ENCODE results near the gene LPP. TPM values are rescaled to one million over a fixed set of nuclear protein-coding genes. Genes with fewer than 3 reads are reported as not detected.

The LPP gene
- total RNA-seq, 1 donor from 2014 or later = 96.7 TPM

GRCh38 chr3:188577539-188577938 is 423.6 kb downstream of the LPP start:
- DNase-seq (ENCODE audit: extremely low spot score, unreplicated experiment) = no peak
- Mint-ChIP-seq H3K9me3 (no peaks in the 10 kb centered on the region), H3K4me1 (ENCODE audit: unreplicated experiment) (peaks cover 21% of the 10 kb centered on the region), H3K4me3 (no peak overlapping the region), H3K27ac (no peak overlapping the region), H3K27me3 (no peaks in the 10 kb centered on the region), H3K36me3 (peaks cover 6% of the 10 kb centered on the region)
- TF ChIP-seq CTCF (conservative IDR thresholded peaks at IDR 0.05) = no peak

DNA sequence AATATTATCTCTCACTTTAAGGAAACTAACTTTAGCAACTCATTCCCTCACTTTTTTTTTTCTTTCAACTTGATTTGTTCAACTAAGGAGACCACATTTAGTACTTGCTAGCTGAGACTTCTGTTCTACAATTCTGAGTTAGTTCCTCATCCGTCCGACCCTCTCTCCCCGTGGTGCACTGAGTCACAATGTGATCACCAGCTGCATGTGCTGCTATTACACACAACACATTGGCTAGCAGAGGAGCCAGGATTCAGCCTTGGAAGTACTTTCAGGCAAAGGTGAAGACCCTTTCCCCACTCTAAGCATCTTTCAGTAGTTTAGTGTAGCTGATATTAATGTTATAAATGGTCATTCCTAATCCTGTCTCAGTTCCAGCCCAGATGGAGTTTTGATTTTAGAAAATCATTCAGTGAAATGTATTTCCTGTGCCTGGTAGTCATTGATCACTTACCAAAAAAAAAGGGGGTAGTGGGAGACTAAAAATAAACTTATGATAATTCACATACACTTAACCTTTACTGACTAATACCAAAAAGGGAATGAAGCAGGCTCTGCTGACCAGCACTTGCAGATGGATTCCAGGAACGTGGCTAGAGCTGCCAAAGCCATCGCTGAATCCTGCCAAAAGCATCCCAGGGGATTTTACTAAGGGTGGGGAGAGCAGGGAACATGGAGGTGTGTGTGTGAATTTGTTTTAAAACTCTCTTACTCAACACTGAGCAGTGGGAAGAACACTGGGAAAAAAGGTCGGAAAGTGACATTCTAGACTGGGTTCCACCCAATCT is 424.8 kb downstream of the LPP start:
- Mint-ChIP-seq H3K4me3 (no peak overlapping the region), H3K36me3 (peaks cover 6% of the 10 kb centered on the region), H3K27me3 (no peaks in the 10 kb centered on the region), H3K9me3 (no peaks in the 10 kb centered on the region), H3K4me1 (ENCODE audit: unreplicated experiment) (peaks cover 16% of the 10 kb centered on the region), H3K27ac (no peak overlapping the region)
- DNase-seq (ENCODE audit: extremely low spot score, unreplicated experiment) = no peak
- no peak for TF ChIP-seq CTCF (conservative IDR thresholded peaks at IDR 0.05)

DNA sequence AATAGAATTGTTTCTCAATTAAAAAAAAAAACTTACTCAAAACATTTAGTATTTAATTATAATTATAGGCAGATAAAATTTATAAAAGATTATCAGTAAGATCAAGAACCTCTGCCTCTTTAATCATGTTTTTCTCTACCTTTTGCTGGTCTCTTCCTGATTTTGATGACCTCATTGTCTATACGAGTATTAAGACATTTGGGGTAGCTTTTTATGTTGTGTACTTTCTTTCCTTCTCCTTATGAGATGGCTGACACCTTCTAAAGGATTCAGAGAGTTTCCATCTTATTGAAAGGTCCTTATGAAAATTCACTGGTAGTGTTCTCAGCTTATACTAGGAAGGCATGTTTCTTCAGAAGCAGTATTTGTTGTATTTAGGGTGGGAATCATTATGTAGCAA is 426.3 kb downstream of the LPP start:
- H3K27ac Mint-ChIP-seq = no peak overlapping the region
- no peak for TF ChIP-seq CTCF (conservative IDR thresholded peaks at IDR 0.05)
- H3K36me3 Mint-ChIP-seq = peaks cover 6% of the 10 kb centered on the region
- no peak for DNase-seq (ENCODE audit: extremely low spot score, unreplicated experiment)
- H3K4me1 Mint-ChIP-seq (ENCODE audit: unreplicated experiment) = peaks cover 16% of the 10 kb centered on the region
- no peaks in the 10 kb centered on the region for H3K9me3 Mint-ChIP-seq
- no peaks in the 10 kb centered on the region for H3K27me3 Mint-ChIP-seq
- no peak overlapping the region for H3K4me3 Mint-ChIP-seq

DNA sequence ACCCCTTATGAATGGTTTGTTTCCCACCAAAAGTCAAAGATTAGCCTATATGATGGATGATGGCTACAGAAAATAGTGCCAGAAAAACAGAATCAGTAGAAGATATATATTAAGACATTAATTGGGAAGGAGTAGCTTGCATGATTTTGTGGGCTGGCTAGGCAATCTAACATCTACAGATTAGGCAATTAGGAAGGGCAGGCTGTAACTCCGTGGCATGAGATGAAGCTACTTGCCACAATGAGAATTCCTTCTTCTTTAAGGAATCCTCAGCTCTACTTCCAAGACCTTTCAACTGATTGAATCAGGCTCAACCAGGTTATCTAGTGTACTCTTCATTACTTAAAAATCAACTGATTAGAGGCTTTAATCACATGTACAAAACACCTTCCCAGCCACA is 426.7 kb downstream of the LPP start:
- Mint-ChIP-seq H3K4me1 (ENCODE audit: unreplicated experiment) (peaks cover 18% of the 10 kb centered on the region), H3K36me3 (peaks cover 6% of the 10 kb centered on the region), H3K9me3 (no peaks in the 10 kb centered on the region), H3K27me3 (no peaks in the 10 kb centered on the region), H3K27ac (no peak overlapping the region), H3K4me3 (no peak overlapping the region)
- no peak for TF ChIP-seq CTCF (conservative IDR thresholded peaks at IDR 0.05)
- no peak for DNase-seq (ENCODE audit: extremely low spot score, unreplicated experiment)

DNA sequence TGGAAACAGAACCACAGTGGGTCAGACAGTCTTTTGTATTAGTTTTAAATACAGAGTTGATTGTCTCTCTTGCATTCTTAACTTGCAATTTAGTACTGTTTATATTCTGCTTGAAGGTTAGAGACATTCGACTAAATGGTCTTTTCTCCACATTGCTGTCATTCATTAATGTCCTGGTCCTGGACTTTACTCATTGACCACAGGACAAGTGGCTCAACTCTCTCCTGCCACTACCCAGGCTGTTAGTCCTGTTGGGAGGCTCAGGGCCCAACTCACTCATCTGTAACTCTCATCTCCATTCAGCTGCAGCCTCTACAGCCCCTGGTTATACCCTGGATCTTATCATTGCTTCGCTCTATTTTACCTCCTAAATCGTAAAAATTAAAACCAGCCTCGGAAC is 427.4 kb downstream of the LPP start:
- no peak for DNase-seq (ENCODE audit: extremely low spot score, unreplicated experiment)
- Mint-ChIP-seq H3K4me1 (ENCODE audit: unreplicated experiment) (peaks cover 18% of the 10 kb centered on the region), H3K36me3 (peaks cover 6% of the 10 kb centered on the region), H3K27ac (no peak overlapping the region), H3K9me3 (no peaks in the 10 kb centered on the region), H3K4me3 (no peak overlapping the region), H3K27me3 (no peaks in the 10 kb centered on the region)
- no peak for TF ChIP-seq CTCF (conservative IDR thresholded peaks at IDR 0.05)

All from type B pancreatic cell (in vitro differentiated cells).